ENCODE data around the gene ABLIM1. TPM values are rescaled to one million over a fixed set of nuclear protein-coding genes. Genes with fewer than 3 reads are reported as not detected.
A peak's percentile ranks its signal among the peaks of the same experiment; 100 is the strongest.

ABLIM1 gene
- total and polyA plus RNA-seq, 10 of the 15 experiments (the other 5 are each of a cell fraction or from before 2014, with no cell fraction given) = 14.2 to 50.5 (median 28.1) TPM

DNA sequence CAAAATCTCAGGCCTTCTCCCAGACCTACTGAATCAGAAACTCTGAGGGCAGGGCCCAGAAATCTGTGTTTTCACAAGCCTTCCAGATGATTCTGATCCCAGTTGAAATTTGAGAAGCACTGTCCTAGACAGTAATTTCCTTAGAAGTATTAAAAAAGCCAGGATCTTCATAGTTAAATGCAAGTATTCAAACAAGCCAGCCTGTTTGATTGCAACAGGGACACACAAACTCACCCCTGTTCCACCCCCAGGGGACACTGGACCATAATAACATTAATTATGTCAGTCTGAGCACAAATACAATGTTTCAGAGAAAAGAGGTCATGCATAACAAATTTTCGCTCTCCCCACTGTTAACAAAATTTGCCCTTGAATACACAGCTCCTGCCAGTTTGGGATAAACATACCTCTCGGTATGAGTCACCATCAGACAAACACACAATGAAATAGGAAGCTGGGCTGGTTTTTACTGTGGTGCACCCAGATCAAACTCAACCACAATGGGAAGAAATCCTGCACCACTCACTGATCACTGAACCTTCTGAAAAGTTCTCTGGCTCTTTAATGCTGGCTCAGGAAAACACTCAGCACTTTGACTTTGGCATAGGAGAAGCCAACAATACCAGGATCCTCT, 34.3 kb downstream of the ABLIM1 start:
- ChIA-PET CTCF (no interaction called here), POLR2A (no interaction called here), SMC1A (ENCODE audit: uncharacterized antibody, unreplicated experiment) (no interaction called here), RAD21 (ENCODE audit: unreplicated experiment) (no interaction called here)
- no peaks in the 10 kb centered on the region for H3K36me3 ChIP-seq (ENCODE audit: control insufficient read depth in 2 of 2, insufficient read depth in 2 of 2, low read length in 1 of 2)
- no peak overlapping the region for H3K27ac ChIP-seq (ENCODE audit: control insufficient read depth, insufficient read depth)
- in situ Hi-C loops (cut with MboI) (no loop called here), intact Hi-C loops (cut with micrococcal nuclease; ENCODE audit: unreplicated experiment) (no loop called here)
- no peaks in the 10 kb centered on the region; the same call in 2 of the 3 replicates for H3K9me3 ChIP-seq (replicated peaks; ENCODE audit: control insufficient read depth, insufficient read depth, low read length)
- no TSS peak for BruUV-seq (replicated peaks)
- H3K79me2 ChIP-seq (ENCODE audit: control insufficient read depth, insufficient read depth, low read length) = no peaks in the 10 kb centered on the region
- H3K4me1 ChIP-seq (ENCODE audit: control insufficient read depth, insufficient read depth, low read length) = no peaks in the 10 kb centered on the region
- H3K27me3 ChIP-seq (replicated peaks in 1 of 2; ENCODE audit: control insufficient read depth in 2 of 2, insufficient read depth in 2 of 2, low read length in 1 of 2) = peaks cover 0 to 2% of the 10 kb centered on the region in 2 experiments; a peak in 2 of 4 replicates
- no peak overlapping the region for H3K9ac ChIP-seq (ENCODE audit: control insufficient read depth, insufficient read depth, low read length)
- ATAC-seq = no peak; the same call in 1 of the 3 replicates
- no peak overlapping the region for H2AFZ ChIP-seq (ENCODE audit: control insufficient read depth, low read depth, low read length)
- H4K20me1 ChIP-seq (ENCODE audit: control insufficient read depth, insufficient read depth) = no peaks in the 10 kb centered on the region
- WGBS (ENCODE audit: insufficient coverage, insufficient replicate concordance, low lambda C conversion rate, missing lambda C conversion rate) = 0% methylated on average over 2 of the region's 2 CpGs
- TF ChIP-seq IKZF2 (IDR thresholded peaks at IDR 0.05) = peak; percentile 24 to 36; a peak in 2 of 4 replicates
- TF ChIP-seq ASH2L (IDR thresholded peaks at IDR 0.05; ENCODE audit: borderline replicate concordance, low read depth) = no peak
- H3K4me2 ChIP-seq (ENCODE audit: control insufficient read depth, insufficient read depth) = no peak overlapping the region
- FAIRE-seq = no peak
- DNase-seq (ENCODE audit: low read depth, low spot score) = no peak
- no peak overlapping the region for H3K4me3 ChIP-seq

DNA sequence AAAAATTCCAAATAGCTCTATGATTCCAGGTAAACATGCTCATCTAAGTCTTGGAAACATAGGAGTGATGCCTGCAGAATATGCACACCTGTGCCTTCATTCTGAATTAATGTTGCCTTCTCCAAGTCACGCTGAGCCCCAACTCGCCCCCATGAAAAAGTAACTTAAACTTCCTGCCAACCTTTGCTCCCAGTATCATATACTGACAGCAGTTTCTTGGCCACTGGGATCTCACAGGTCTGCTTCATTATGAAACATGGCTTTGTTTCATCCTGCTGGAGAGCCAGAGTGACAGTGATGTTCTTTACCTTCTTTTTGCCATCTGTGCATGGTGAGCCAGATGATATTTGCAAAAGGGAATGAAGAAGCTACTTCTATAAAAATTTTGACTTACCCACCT, 34.9 kb downstream of the ABLIM1 start:
- in situ Hi-C loops (cut with MboI) = no loop called here
- RAD21 ChIA-PET (ENCODE audit: unreplicated experiment) = no interaction called here
- no peak overlapping the region for H3K9ac ChIP-seq (ENCODE audit: control insufficient read depth, insufficient read depth, low read length)
- no peaks in the 10 kb centered on the region for H4K20me1 ChIP-seq (ENCODE audit: control insufficient read depth, insufficient read depth)
- intact Hi-C loops (cut with micrococcal nuclease; ENCODE audit: unreplicated experiment) = no loop called here
- CTCF ChIA-PET = interaction anchor here (0.7 kb wide), 1 partner anchor 19 kb away, joined by 3 read pairs; no protein-coding TSS in a partner anchor
- no peak overlapping the region for H3K4me3 ChIP-seq
- no peak overlapping the region for H3K4me2 ChIP-seq (ENCODE audit: control insufficient read depth, insufficient read depth)
- H3K27me3 ChIP-seq (replicated peaks in 1 of 2; ENCODE audit: control insufficient read depth in 2 of 2, insufficient read depth in 2 of 2, low read length in 1 of 2) = peaks cover 0 to 2% of the 10 kb centered on the region in 2 experiments; a peak in 2 of 4 replicates
- no TSS peak for BruUV-seq (replicated peaks)
- no peaks in the 10 kb centered on the region for H3K4me1 ChIP-seq (ENCODE audit: control insufficient read depth, insufficient read depth, low read length)
- no peaks in the 10 kb centered on the region for H3K79me2 ChIP-seq (ENCODE audit: control insufficient read depth, insufficient read depth, low read length)
- H3K9me3 ChIP-seq (replicated peaks; ENCODE audit: control insufficient read depth, insufficient read depth, low read length) = no peaks in the 10 kb centered on the region; the same call in 2 of the 3 replicates
- DNase-seq (ENCODE audit: low read depth, low spot score) = no peak
- SMC1A ChIA-PET (ENCODE audit: uncharacterized antibody, unreplicated experiment) = interaction anchor here (0.9 kb wide), 1 partner anchor 36 kb away, joined by 3 read pairs; no protein-coding TSS in a partner anchor
- FAIRE-seq = no peak
- H3K36me3 ChIP-seq (ENCODE audit: control insufficient read depth in 2 of 2, insufficient read depth in 2 of 2, low read length in 1 of 2) = no peaks in the 10 kb centered on the region
- ATAC-seq = no peak
- H3K27ac ChIP-seq (ENCODE audit: control insufficient read depth, insufficient read depth) = no peak overlapping the region
- POLR2A ChIA-PET = no interaction called here
- 51% methylated on average over 2 of the region's 2 CpGs for WGBS (ENCODE audit: insufficient coverage, insufficient replicate concordance, low lambda C conversion rate, missing lambda C conversion rate)
- H2AFZ ChIP-seq (ENCODE audit: control insufficient read depth, low read depth, low read length) = no peak overlapping the region
- no peak for TF ChIP-seq TARDBP (IDR thresholded peaks at IDR 0.05; ENCODE audit: borderline replicate concordance)
- no peak for TF ChIP-seq LARP7 (IDR thresholded peaks at IDR 0.05)
- no peak for TF ChIP-seq TAF1 (IDR thresholded peaks at IDR 0.05; ENCODE audit: borderline replicate concordance, low read depth, low read length)
- TF ChIP-seq SIN3A (IDR thresholded peaks at IDR 0.05; ENCODE audit: low read depth, low read length) = no peak
- TF ChIP-seq IRF5 (IDR thresholded peaks at IDR 0.05; ENCODE audit: borderline replicate concordance) = no peak
- no peak for TF ChIP-seq NR2C1 (IDR thresholded peaks at IDR 0.05)
- TF ChIP-seq STAT3 (IDR thresholded peaks at IDR 0.05; ENCODE audit: low read depth, low read length) = no peak
- no peak for TF ChIP-seq RUNX3 (IDR thresholded peaks at IDR 0.05; ENCODE audit: low read length)
- TF ChIP-seq CHD2 (IDR thresholded peaks at IDR 0.05; ENCODE audit: borderline replicate concordance, low read depth, low read length) = no peak
- TF ChIP-seq USF1 (IDR thresholded peaks at IDR 0.05; ENCODE audit: borderline replicate concordance, extremely low read length, insufficient read depth, low read depth, low read length) = no peak
